NCI-H128 (cell line): ENCODE measurements around the gene KRTAP10-9.
"Not testable (repeated sequence)": the region's sequence is repeated elsewhere in the genome, so short reads cannot be mapped to it uniquely, and the experiment has no call there.

Experiments
- DNase-seq: peaks from one replicate; lab custom pipeline; 2025; ENCODE audit not compliant: unreplicated experiment; lab: John Stamatoyannopoulos, UW

The KRTAP10-9 gene

DNA sequence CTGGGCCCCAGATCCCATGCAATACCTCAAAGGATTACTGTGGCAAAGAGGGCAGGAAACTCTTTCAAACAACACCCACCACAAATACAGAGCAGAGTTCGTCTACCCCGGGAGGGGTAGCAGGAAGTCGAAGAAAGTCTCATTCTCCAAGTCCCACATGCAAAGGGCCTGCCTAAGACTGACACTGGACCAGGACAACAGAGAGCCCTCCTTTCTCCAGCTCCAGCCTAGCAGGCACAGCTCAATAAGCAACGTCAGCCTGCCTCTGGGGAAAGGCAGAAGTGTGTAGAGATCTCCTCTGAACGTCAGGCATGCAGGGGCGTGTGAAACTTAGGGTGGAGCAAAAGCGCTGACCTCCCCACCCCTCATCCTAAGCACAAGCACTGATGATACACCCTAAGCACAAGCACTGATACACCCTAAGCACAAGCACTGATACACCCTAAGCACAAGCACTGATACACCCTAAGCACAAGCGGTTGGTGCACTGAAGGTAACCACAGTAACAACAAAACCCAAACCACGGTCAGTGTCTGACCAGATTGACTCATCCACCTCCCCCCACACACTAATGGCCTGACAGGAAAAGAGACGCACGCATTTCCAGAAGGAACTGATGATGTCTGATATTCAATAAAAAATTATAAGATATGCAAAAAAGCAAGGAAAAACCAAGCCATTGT is 32.2 kb downstream of the KRTAP10-9 start:
- DNase-seq, result no peak

DNA sequence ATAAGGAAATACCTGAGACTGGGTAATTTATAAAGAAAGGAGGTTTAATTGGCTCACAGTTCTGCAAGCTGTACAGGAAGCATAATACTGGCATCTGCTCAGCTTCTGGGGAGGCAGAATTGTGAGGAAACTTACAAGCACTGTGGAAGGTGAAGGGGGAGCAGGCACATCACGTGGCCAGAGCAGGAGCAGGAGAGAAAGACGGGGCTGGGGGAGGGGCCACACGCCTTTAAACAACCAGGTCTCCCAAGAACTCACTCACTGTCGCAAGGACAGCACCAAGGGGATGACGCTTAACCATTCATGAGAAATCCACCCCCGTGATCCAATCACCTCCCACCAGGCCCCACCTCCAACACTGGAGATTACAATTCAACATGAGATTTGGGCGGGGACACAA is 34.7 kb downstream of the KRTAP10-9 start:
- DNase-seq, result not testable (repeated sequence)

DNA sequence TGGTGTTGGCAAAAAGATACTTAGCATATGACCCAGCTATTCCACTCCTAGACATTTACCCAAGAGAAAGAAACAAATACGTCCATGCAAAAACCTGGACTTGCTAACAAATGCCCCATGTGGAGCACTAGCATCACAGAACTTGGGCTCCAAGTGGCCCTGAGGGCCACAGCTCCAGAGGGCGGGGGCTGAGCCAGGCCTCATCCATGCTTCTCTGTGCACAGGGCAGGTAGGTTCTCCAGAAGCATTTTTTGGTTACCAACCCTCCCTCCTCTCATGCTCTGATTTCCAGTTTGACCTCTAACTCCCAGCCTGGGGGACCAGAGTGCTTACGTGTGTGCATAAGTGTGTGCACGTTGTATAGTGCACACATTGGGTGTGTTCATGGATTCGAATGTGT is 37.8 kb downstream of the KRTAP10-9 start:
- DNase-seq, result no peak

DNA sequence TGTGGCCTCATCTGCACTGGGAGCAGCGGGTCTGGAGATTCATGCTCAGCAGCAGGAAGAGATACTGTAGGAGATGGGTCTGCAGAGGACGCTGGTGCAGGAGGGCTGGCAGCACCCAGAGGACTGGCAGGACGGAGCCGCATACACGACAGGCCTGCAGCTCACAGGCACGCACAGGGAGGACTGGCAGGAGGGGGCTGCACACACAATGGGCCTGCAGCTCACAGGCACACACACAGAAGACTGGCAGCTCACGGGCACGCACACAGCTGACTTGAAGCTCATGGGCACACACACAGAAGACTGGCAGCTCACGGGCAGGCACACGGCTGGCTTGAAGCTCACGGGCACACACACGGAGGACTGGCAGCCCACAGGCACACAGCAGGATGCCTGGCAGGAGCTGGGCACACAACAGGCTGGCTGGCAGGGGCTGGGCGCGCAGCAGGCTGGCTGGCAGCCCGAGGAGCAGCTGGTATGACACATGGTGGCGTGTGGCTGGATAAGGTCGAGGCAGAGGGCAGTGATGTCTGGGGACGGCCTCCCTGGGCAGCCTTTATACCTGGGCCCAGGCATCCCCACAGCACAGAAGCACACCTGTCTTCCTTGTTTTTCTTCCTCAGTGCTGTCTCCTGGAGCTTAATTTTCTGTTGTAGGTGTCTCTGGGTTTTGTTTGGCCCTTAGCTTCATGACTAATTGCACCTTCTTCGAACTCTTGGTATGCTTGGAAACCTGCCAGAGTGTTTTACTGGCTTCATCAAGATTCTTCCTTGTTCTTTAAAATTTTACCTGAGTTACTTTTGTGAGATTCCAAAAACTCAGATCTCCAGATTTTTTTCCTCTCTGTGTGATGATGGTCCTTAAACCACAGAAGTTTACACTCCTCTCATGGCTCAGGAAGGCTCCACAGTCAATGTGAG is 39.8 kb downstream of the KRTAP10-9 start, which contains the start of gene KRTAP12-2:
KRTAP12-2 (minus strand) TSS at position 527 of the 920 bp plus-strand sequence; CDS start at position 486, 41 bp downstream.
- no peak for DNase-seq

DNA sequence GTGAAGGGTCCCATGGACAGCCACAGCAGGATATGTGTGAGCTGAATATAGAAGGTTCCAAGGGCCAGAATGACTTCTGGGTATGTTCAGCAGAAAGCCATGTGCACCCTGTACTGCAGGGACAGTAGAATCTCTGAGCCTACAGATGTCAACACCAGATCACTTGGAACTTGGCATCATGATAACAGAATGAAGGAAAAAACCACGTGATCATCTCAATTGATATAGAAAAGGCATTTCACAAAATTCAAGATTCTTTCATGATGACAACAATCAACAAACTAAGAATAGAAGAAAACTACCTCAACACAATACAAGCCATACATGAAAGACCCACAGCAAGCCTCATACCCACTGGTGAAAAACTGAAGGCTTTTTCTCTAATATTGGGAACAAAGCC is 40.7 kb downstream of the KRTAP10-9 start:
- DNase-seq, result no peak

DNA sequence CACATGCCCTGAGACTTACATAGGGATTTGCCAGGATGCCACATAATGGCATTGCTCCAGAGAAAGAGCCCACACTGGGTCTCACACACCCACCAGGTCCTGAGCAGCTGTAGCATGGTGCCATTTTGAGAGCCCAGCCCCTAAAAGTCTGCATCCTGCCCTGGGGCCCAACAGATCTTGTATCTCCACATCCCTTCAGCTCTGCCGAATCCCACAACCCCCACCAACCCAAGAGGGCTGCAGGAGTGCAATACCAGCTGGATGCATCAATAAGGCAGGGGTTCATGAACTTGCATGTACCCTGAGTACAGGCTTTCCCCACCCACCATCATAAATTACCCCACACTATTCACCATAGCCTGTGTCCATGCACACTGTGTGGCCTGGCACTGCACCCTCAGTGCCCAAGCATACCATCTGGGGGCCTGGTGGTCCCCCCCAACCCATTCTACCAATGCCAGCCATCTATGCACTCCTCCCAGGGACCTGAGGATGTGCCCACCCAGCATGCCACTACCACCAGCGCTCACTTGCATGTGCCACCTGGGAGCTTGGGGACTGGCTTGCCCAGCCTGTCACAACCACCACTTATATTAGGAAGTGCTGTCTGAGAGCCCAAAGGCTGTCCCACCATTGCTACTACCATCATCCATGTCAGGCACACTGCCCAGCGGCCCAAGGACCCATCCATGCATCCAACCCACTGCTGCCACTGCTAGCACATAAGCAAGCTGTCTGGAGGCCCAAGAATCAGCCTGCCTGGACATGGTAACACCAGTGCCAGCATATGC is 43.9 kb downstream of the KRTAP10-9 start:
- DNase-seq, result no peak

DNA sequence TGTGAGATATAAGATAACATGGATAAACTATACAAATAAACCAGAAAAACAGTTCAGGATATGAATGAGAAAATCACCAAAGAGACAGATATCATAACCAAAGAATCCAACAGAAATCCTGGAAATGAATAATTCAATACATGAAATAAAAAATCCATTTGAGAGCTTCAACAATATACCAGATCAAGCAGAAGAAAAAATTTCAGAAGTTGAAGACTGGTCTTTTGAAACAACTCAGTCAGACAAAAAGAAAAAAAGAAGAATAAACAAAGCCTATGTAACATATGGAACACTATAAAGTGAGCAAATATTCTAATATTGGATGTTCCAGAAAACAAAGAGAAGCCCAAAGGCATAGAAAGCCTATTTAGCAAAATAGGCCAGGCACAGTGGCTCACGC is 45.0 kb downstream of the KRTAP10-9 start:
- DNase-seq, result no peak

DNA sequence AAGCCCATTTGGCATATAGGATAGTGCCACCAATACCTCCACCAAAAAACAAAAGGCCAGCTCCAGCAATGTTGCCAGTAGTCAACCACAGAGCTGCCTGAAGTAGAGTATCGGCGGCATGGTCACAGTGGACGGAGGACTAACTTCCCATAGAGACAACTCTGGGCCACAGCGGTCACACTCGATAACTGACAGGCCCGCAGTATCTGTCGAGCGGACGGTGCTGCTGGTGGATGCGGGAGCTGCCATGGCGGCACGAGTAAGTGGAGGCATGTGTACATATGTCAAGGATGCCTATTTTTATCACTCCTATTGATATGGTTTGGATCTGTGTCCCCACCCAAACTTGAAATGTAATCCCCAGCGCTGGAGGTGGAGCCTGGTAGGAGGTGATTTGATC is 51.0 kb downstream of the KRTAP10-9 start:
- DNase-seq, result no peak
